Peyer's patch (tissue), 4 donors: ENCODE results near the gene BOC. TPM values are rescaled to one million over a fixed set of nuclear protein-coding genes. Genes with fewer than 3 reads are reported as not detected.

ENCODE experiments used
- DNase-seq, 3 donors: peaks; one replicate each; pipeline ENCODE4 v3.0.0-alpha.2; 2017 to 2019
- H3K27ac ChIP-seq, 4 donors: fragments of 200-600 bp; sonication (generic); one replicate each; pipeline ENCODE4 v1.5.1; 2016 to 2019
- H3K27me3 ChIP-seq, 2 donors: fragments of 200-600 bp; sonication (generic); one replicate each; pipeline ENCODE4 v1.5.1; 2019
- H3K36me3 ChIP-seq, 3 donors: fragments of 200-600 bp; sonication (generic); one replicate each; pipeline ENCODE4 v1.5.1; 2016 to 2019
- H3K4me1 ChIP-seq, 4 donors: fragments of 200-600 bp; sonication (generic); one replicate each; pipeline ENCODE4 v1.5.1; 2016 to 2019
- H3K4me3 ChIP-seq, 4 donors: fragments of 200-600 bp; sonication (generic); 1 replicate in 3 of 4; 2 replicates in 1 of 4; pipeline ENCODE4 v1.5.1; 2016 to 2019; ENCODE audit warnings: mild to moderate bottlenecking in 1 of 4
- H3K9me3 ChIP-seq, 4 donors: fragments of 200-600 bp; sonication (generic); one replicate each; pipeline ENCODE4 v1.5.1; 2016 to 2019; ENCODE audit warnings: mild to moderate bottlenecking in 1 of 4
- POLR2A ChIP-seq, 2 donors: fragments of 450-650 bp; IDR thresholded peaks; one replicate each; pipeline ENCODE4 v1.5.1; 2017; ENCODE audit warnings: antibody characterized with exemption in 2 of 2, mild to moderate bottlenecking in 2 of 2, moderate library complexity in 2 of 2
- total RNA-seq, 4 donors: library from RNA; depleted of rRNA; stranded (reverse); fragments of >200 nt; gene quantifications; one replicate each; pipeline ENCODE4 v1.1.0, GENCODE V29; 2016
- TF ChIP-seq, protein P1 (sequence below), 6 experiments: fragments of 450-650 bp in 4 of 6; fragments of 200-600 bp in 2 of 6; sonication (generic) in 1 of 6; IDR thresholded peaks; one replicate each; pipeline ENCODE4 v1.5.1; 2017 to 2019; ENCODE audit warnings: antibody characterized with exemption in 6 of 6, mild to moderate bottlenecking in 3 of 6, moderate library complexity in 1 of 6

BOC gene
- total RNA-seq, 4 donors from 2014 or later, result 4.2 to 31.4 (median 13.2) TPM

DNA sequence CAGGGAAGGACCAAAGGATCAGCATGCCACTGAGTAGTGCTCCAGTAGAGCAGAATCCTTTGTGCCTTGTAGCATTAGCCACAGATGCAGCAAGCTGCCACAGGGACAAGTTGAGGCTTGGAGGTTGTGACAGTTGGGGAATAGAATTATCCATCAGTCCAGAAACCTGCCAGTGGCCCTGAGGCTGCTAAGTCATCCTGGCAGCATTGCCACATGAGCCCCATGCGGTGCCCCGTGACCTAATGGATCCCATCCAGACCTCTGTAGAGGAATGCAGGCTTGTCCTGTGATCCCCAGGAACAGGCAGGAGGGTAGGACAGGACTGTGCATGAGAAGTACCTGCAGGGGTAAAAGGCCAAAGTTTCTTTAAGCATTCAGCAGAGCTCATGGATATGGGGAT lies 51.7 kb downstream of the BOC start:
- Histone ChIP-seq H3K36me3 (no peaks in the 10 kb centered on the region), H3K4me3 (no peak overlapping the region), H3K9me3 (no peaks in the 10 kb centered on the region), H3K27ac (no peak overlapping the region), H3K27me3 (no peaks in the 10 kb centered on the region), H3K4me1 (no peaks in the 10 kb centered on the region)
- no peak for TF ChIP-seq POLR2A (IDR thresholded peaks at IDR 0.05)
- TF ChIP-seq, protein P1, sequence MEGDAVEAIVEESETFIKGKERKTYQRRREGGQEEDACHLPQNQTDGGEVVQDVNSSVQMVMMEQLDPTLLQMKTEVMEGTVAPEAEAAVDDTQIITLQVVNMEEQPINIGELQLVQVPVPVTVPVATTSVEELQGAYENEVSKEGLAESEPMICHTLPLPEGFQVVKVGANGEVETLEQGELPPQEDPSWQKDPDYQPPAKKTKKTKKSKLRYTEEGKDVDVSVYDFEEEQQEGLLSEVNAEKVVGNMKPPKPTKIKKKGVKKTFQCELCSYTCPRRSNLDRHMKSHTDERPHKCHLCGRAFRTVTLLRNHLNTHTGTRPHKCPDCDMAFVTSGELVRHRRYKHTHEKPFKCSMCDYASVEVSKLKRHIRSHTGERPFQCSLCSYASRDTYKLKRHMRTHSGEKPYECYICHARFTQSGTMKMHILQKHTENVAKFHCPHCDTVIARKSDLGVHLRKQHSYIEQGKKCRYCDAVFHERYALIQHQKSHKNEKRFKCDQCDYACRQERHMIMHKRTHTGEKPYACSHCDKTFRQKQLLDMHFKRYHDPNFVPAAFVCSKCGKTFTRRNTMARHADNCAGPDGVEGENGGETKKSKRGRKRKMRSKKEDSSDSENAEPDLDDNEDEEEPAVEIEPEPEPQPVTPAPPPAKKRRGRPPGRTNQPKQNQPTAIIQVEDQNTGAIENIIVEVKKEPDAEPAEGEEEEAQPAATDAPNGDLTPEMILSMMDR (IDR thresholded peaks at IDR 0.05), result no peak
- DNase-seq, result no peak

- no peak overlapping the region for H3K4me3 ChIP-seq
- H3K27me3 ChIP-seq, result no peaks in the 10 kb centered on the region
- H3K27ac ChIP-seq, result no peak overlapping the region
- no peaks in the 10 kb centered on the region for H3K36me3 ChIP-seq
- DNase-seq, result no peak
- no peak for TF ChIP-seq POLR2A (IDR thresholded peaks at IDR 0.05)
- TF ChIP-seq, protein P1 (IDR thresholded peaks at IDR 0.05), result no peak
- no peaks in the 10 kb centered on the region for H3K4me1 ChIP-seq
- H3K9me3 ChIP-seq, result no peaks in the 10 kb centered on the region
Observed at GRCh38 chr3:113263778-113264177, 52.4 kb downstream of the BOC start.

- no peaks in the 10 kb centered on the region for H3K36me3 ChIP-seq
- no peak for TF ChIP-seq POLR2A (IDR thresholded peaks at IDR 0.05)
- TF ChIP-seq, protein P1 (IDR thresholded peaks at IDR 0.05), result no peak
- no peaks in the 10 kb centered on the region for H3K9me3 ChIP-seq
- DNase-seq, result no peak
- peak overlapping the region in 1 of 4 donors; percentile 6 for H3K27ac ChIP-seq
- no peaks in the 10 kb centered on the region for H3K4me1 ChIP-seq
- no peaks in the 10 kb centered on the region for H3K27me3 ChIP-seq
- no peak overlapping the region for H3K4me3 ChIP-seq
Observed at GRCh38 chr3:113264283-113265131, 53.1 kb downstream of the BOC start.

GRCh38 chr3:113265231-113265630 lies 53.9 kb downstream of the BOC start:
- H3K9me3 ChIP-seq, result no peaks in the 10 kb centered on the region
- no peak for DNase-seq
- H3K27ac ChIP-seq, result no peak overlapping the region
- no peaks in the 10 kb centered on the region for H3K4me1 ChIP-seq
- no peaks in the 10 kb centered on the region for H3K36me3 ChIP-seq
- TF ChIP-seq POLR2A (IDR thresholded peaks at IDR 0.05), result no peak
- TF ChIP-seq, protein P1 (IDR thresholded peaks at IDR 0.05), result no peak
- H3K4me3 ChIP-seq, result no peak overlapping the region
- no peaks in the 10 kb centered on the region for H3K27me3 ChIP-seq

DNA sequence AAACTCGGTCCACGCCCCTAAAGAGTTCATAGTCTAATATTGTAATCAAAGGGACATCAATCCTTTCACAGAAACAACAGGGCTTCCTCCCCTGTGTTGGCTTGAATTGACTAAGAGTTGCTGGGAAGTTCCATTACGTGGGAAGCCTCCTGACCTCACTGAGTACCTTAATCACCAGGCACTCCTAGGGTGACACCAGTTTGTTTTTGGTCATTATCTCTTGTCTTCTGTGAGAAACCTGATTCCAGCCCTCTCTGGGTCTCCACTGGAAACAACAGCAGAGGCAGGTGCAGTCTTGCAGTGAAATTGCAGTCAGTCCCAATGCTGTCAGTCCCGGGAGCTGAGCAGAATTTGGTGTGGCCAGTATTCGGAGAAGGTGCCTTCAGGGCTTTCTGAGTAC lies 55.4 kb downstream of the BOC start:
- no peak overlapping the region for H3K27ac ChIP-seq
- DNase-seq, result no peak
- H3K4me1 ChIP-seq, result no peaks in the 10 kb centered on the region

More for the DNA sequence above, 55.4 kb downstream of the BOC start:
- TF ChIP-seq POLR2A (IDR thresholded peaks at IDR 0.05), result no peak
- TF ChIP-seq, protein P1 (IDR thresholded peaks at IDR 0.05), result no peak
- Histone ChIP-seq H3K4me3 (no peak overlapping the region), H3K9me3 (no peaks in the 10 kb centered on the region), H3K36me3 (no peaks in the 10 kb centered on the region), H3K27me3 (no peaks in the 10 kb centered on the region)
